HG03521 (cell line): ENCODE measurements around the gene EPHA1.
"Not testable (repeated sequence)": the region's sequence is repeated elsewhere in the genome, so short reads cannot be mapped to it uniquely, and the experiment has no call there.

Source experiments
- ATAC-seq: cut with Tn5 transposase; IDR thresholded peaks from one replicate; pipeline ENCODE4 v1.9.1; 2021; ENCODE audit warnings: mild to moderate bottlenecking, moderate library complexity; ENCODE audit not compliant: unreplicated experiment

The EPHA1 gene

DNA sequence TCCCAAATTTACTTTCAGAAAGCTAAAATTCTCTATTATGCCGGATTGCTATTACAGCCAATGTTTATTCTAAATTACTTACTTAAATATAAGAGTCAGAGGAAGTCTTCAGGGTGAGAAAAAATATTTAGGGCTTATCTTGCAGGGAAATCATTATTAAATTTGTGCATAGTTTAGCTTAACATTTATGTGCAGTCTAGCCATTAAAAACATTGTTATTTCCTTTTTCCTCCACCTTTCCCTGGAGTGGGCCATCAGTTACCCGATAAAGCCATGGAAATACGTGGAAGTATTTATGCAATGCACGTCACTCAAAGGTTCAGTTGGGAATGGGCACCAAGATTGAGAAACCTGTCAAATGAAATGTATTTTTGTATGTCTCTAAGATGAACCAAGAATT, 25.1 kb upstream of the EPHA1 start:
- ATAC-seq = no peak

GRCh38 chr7:143431109-143431508, 22.5 kb upstream of the EPHA1 start:
- ATAC-seq = no peak

DNA sequence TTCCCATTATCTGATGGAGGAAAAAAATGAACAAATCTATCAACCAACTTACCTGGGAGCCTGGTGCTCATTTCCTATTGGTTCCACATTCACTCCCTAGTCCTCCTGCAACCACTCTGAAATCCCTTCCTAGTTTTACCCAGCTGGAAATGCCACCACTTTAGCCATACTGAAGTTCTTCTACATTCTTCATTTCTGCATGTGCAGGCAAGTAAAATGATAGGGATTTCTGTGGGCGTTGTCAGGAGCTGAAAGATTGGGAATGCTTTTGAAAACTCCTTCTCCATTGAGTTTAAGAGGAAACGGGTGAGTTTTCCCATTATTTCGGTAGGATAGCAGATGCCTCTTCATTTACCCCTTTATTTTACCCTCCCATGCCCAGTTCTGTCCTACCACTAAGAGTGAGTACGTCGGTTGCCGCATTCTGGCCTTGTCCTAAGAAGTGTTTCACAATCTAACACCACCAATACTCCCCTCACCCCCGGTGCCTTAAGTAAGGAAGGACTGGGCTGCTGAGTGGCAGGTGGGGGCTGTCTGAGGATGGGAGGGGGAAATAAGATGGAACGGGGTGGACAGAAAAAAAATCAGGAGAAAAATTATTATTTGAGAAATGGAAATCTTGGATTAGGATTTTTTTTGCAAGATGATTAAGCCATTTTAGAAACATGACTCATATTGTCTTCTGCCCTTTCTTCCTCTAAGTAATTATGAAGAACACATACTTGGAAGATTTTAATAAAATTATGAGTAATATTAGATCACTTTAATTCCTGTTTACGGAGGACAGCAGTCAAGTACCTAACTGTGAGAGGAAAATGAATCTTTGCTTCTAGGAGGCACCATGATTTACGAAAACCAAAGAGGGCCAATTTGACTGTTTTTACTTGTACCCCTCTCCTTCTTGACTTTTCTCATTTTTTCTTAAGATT, 21.4 kb upstream of the EPHA1 start:
- ATAC-seq = no peak

- no peak for ATAC-seq
These were observed 18.0 kb upstream of the EPHA1 start for GRCh38 chr7:143426479-143427142.

GRCh38 chr7:143424476-143424875, 15.8 kb upstream of the EPHA1 start:
- ATAC-seq = not testable (repeated sequence)

GRCh38 chr7:143422033-143422432, 13.4 kb upstream of the EPHA1 start:
- ATAC-seq = no peak

DNA sequence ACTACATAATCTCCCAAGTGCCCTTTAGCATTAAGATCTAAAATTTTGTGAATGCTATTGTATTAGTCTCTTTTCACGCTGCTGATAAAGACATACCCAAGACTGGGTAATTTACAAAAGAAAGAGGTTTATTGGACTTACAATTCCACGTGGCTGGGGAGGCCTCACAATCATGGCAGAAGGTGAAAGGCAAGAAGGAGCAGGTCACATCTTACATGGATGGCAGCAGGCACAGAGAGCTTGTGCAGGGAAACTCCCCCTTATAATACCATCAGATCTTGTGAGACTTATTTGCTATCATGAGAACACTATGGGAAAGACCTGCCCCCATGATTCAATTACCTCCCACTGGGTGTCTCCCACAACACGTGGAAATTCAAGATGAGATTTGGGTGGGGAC, 12.0 kb upstream of the EPHA1 start:
- ATAC-seq = not testable (repeated sequence)

DNA sequence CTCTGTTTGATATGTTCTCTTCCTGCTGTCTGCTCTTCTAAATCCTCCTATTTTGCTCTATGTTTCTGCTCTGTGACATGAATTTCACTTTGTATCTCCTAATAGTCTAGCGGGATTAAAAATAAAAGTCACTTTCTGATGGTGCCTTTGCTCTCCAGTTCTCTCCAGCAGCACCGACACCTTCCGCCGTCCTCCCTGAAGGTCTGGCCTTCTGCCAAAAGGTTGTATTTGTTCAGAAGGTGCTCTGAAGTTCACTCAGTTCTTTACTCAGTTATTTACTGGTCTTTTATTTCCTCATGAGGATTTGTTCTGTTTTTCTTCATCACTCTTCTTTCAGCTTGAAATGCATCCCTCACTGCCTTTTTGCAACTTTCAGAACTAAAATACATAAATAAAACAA, 11.2 kb upstream of the EPHA1 start:
- no peak for ATAC-seq

DNA sequence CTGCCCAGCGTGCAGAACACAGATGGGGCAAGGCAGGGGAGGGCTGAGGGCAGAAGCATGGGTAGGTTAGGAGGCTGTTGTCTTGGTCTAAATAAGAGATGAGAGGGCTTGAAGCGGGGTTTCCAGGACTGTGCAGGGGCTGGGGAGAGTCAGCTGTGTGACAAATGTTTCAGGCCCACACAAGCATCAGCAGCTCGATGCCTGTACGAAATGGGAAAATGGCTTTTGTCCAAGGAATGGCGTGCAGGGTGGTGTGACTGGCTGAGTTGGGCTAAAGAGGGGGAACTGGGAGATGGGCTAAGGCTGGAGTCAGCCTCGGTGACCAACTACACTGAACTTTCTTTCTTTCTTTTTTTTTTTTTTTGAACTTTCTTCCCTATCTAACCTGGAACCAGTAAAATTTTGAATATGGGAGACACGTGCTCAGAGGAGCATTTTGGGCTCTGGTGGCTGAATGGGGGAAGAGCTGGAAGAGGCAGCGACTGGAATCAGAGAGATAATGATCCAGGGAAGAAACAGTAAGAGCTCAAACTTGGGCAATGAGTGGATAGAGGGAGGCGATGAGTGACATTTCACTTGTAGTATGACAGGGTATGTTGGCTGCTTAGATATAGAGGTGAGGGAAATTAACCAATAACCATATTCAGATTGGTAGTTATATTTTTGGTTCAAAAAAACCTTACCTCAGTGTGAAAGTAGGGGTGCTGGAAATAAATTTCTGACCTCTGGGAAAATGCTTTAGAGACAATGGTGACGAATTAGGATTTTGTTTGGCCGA, 10.2 kb upstream of the EPHA1 start:
- no peak for ATAC-seq

- ATAC-seq = no peak
These were observed 9.2 kb upstream of the EPHA1 start for GRCh38 chr7:143417734-143418383.

GRCh38 chr7:143416565-143417149, 8.0 kb upstream of the EPHA1 start:
- ATAC-seq = no peak

DNA sequence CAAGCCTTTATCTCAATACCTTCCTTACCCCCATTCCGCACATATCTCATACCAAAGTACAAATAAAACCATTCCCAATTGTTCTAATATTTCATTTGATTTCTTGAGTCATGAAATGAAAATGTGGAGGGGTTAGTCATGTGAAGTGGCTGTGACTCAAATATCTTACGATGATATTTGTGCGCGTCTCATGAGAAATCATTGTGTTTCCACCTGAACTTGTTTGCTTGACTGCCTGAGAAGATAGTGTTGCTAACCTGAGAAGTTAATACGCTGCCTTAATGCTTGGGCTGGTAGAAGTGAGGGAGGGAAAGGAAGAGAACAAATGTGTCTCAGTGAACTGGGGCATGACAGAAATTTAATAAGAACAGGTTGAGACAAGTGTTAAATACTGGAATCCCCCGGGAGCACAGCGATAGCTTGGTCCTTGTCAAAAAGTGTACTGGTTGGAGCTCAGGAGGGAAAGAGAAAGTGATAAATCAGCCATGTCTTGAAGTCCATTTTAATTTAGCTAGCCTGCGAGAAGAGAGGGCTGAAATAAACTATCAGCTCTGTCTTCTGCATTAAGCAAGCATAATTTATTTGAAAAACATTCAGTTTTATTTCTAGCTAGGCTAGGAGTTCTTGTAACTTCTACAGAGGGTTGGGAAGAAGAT, 7.2 kb upstream of the EPHA1 start:
- no peak for ATAC-seq

DNA sequence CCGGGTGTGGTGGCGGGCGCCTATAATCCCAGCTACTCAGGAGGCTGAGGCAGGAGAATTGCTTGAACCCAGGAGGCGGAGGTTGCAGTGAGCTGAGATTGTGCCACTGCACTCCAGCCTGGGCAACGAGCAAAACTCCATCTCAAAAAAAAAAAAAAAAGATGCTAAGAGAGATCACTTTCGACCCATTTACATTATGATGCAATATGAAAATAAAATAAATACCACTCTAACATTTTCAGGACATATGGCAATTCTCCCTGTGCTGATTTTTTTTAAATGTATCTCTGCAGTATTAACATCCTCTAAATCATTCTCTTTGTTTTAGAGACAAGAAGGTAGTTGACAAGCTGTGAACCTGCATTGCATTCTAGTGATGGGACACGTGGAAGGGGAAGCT, 6.6 kb upstream of the EPHA1 start:
- ATAC-seq = not testable (repeated sequence)

- ATAC-seq = no peak
These were observed 4.5 kb upstream of the EPHA1 start for GRCh38 chr7:143413123-143413522.

DNA sequence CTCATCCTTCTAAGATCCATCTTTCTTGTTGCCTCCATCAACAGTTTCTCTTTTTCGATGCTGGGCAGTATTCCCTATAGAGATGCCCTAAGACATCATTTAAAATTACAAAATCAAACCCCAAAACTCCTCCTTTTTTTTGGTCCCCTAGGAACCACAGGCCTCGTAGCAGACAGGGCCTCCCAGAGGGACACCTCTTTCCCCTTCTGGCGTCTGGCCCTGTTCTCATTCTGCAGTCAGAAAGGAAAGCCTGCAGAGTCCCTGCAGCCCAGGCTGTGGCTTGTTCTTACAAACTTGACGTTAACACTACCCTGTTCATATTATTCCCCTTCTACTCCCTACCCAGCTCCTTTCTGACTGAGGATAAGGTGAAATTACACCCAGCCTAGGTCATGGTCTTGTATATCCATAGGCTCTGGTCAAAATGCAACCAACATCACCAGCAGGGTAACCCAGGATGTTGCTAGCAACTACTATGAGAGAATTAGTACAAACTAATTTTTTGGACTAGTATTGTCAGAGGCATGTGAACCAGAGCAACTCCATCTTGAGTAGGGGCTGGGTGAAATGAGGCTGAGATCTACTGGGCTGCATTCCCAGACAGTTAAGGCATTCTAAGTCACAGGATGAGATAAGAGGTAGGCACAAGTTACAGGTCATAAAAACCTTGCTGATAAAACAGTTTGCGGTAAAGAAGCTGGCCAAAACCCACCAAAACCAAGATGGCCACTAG, 3.5 kb upstream of the EPHA1 start:
- ATAC-seq = no peak

DNA sequence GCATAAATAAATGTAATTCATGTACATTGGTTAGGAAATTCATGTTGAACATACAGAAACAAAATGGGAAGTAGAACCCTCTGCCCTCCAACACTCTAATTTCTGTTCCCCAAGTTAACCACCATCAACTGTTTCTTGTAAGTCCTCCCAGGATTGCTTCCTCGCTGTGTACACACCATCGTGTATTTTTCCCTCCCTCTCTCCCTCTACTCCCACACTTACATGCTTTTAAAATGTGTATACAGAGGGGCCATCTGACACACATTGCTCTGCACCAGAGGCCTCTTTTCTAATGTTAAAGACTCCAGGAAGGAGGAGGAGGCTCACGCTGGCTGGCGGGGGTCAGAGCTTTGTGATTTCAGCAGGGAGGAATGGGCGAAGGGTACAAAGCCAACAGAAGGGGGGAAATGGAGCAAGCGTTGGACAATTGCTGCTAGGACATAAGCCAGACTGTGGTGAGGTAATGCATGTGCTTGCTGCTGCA, 1.9 kb upstream of the EPHA1 start:
- no peak for ATAC-seq

DNA sequence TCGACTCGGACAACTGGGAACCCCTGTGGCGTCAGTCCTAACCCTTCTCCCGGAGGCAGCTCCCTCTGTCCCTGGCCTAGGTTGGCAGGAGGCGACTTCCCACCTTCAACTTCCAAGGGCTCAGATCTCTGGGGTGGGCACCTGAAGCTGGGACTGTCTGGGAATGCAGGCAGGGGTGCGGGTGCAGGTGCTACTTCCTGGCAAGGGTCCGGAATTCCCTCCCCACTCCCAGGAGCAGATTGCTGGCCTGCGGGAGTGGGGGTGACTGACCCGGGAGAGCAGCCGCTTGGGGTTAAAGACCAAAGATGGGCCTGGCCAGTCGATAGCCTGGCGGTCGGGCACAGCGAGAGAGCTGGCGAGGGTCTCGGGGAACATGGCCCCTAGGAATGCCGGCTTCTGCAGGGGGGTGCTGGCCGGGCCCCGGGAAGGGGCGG, 387 bp downstream of the EPHA1 start:
- no peak for ATAC-seq

- no peak for ATAC-seq
These were observed 1.1 kb downstream of the EPHA1 start for GRCh38 chr7:143407287-143408251.
